Femur (tissue), 1 donor: ENCODE data around the gene PTK6.
"Not testable (repeated sequence)": the region's sequence is repeated elsewhere in the genome, so short reads cannot be mapped to it uniquely, and the experiment has no call there.

ENCODE experiments used
- DNase-seq: peaks from one replicate; pipeline ENCODE4 v3.0.0-alpha.2; 2017

Gene PTK6

GRCh38 chr20:63491635-63492230, 45.4 kb downstream of the PTK6 start:
- no peak for DNase-seq

- no peak for DNase-seq
Observed at GRCh38 chr20:63491078-63491477, 46.1 kb downstream of the PTK6 start.

- no peak for DNase-seq
Observed at GRCh38 chr20:63490416-63490815, 46.8 kb downstream of the PTK6 start.

GRCh38 chr20:63488315-63489251, 48.6 kb downstream of the PTK6 start:
- no peak for DNase-seq

GRCh38 chr20:63487781-63488241, 49.4 kb downstream of the PTK6 start:
- DNase-seq = no peak

GRCh38 chr20:63487116-63487764, 49.9 kb downstream of the PTK6 start:
- DNase-seq = no peak

GRCh38 chr20:63486300-63486855, 50.8 kb downstream of the PTK6 start:
- DNase-seq = no peak

GRCh38 chr20:63484651-63485403, 52.3 kb downstream of the PTK6 start:
- no peak for DNase-seq

- no peak for DNase-seq
Observed at GRCh38 chr20:63484236-63484635, 52.9 kb downstream of the PTK6 start.

- no peak for DNase-seq
Observed at GRCh38 chr20:63483834-63484233, 53.3 kb downstream of the PTK6 start.

- no peak for DNase-seq
Observed at GRCh38 chr20:63482021-63482587, 55.1 kb downstream of the PTK6 start.

GRCh38 chr20:63481503-63481902, 55.7 kb downstream of the PTK6 start:
- no peak for DNase-seq

- not testable (repeated sequence) for DNase-seq
Observed at GRCh38 chr20:63479695-63480419, 57.3 kb downstream of the PTK6 start.

GRCh38 chr20:63478346-63479302, 58.6 kb downstream of the PTK6 start:
- no peak for DNase-seq
